Colonic mucosa (tissue), 4 donors: ENCODE measurements around the gene ARHGAP4. TPM values are rescaled to one million over a fixed set of nuclear protein-coding genes. Genes with fewer than 3 reads are reported as not detected.

Source experiments
- DNase-seq: peaks from one replicate; pipeline ENCODE4 v3.0.0-alpha.2; 2020
- H3K27ac ChIP-seq: fragments of 200-600 bp; one replicate; pipeline ENCODE4 v1.8.0; 2021
- H3K27me3 ChIP-seq: fragments of 200-600 bp; one replicate; pipeline ENCODE4 v1.8.0; 2021
- H3K36me3 ChIP-seq: fragments of 200-600 bp; one replicate; pipeline ENCODE4 v1.8.0; 2021
- H3K4me1 ChIP-seq: fragments of 200-600 bp; one replicate; pipeline ENCODE4 v1.8.0; 2021; ENCODE audit warnings: mild to moderate bottlenecking
- H3K4me3 ChIP-seq: fragments of 200-600 bp; one replicate; pipeline ENCODE4 v1.8.0; 2021
- H3K9ac ChIP-seq, 2 donors: one replicate each; pipeline ENCODE4 v1.7.0; 2013; ENCODE audit warnings: control low read depth in 2 of 2, low read depth in 2 of 2, low read length in 2 of 2
- H3K9me3 ChIP-seq: fragments of 200-600 bp; one replicate; pipeline ENCODE4 v1.8.0; 2021
- CTCF ChIP-seq: fragments of 200-600 bp; IDR thresholded peaks from one replicate; pipeline ENCODE4 v1.8.0; 2022; ENCODE audit warnings: antibody characterized with exemption, mild to moderate bottlenecking
- intact Hi-C: fragments of 100-400 bp; cut with DNase I; formaldehyde crosslinking; loops from one replicate; pipeline ENCODE4 v1.14.1; 2022
- total RNA-seq, 2 donors: library from RNA; stranded (reverse); fragmentation: NEBNext Ultra II Directional in 1 of 2; extraction: Animal tissue kit (Norgen Biotek cat#: 25700) in 1 of 2; gene quantifications; one replicate each; pipeline ENCODE4 v1.2.1, GENCODE V29; 2021
- donor health status: healthy.
- donor health status: DM: no; HTN: no; CAD: no.
- donor health status: DM: no; HTN: no; CAD: no.

ARHGAP4 gene
- total RNA-seq, 2 donors from 2014 or later: 19.9 to 30.0 TPM

GRCh38 chrX:153952373-153953026, 26.4 kb upstream of the ARHGAP4 start:
- TF ChIP-seq CTCF: no peak
- H3K36me3 ChIP-seq: peaks cover 1% of the 10 kb centered on the region
- no peak overlapping the region for H3K9ac ChIP-seq
- intact Hi-C loops: loop anchor here (5.0 to 10.0 kb wide), 2 partner anchors 190 to 408 kb away; partner anchors contain the start of gene PLXNB3
- H3K27ac ChIP-seq: no peak overlapping the region
- no peaks in the 10 kb centered on the region for H3K27me3 ChIP-seq
- H3K4me3 ChIP-seq: no peak overlapping the region
- DNase-seq: no peak
- H3K4me1 ChIP-seq: no peaks in the 10 kb centered on the region
- no peaks in the 10 kb centered on the region for H3K9me3 ChIP-seq

GRCh38 chrX:153951683-153952372, 25.8 kb upstream of the ARHGAP4 start:
- no peak for DNase-seq
- Histone ChIP-seq H3K4me1 (no peaks in the 10 kb centered on the region), H3K9me3 (no peaks in the 10 kb centered on the region), H3K4me3 (no peak overlapping the region), H3K36me3 (no peaks in the 10 kb centered on the region), H3K27me3 (no peaks in the 10 kb centered on the region), H3K27ac (no peak overlapping the region), H3K9ac (no peak overlapping the region)
- intact Hi-C loops: loop anchor here (5.0 to 10.0 kb wide), 2 partner anchors 190 to 407 kb away; partner anchors contain the start of gene PLXNB3
- no peak for TF ChIP-seq CTCF

GRCh38 chrX:153950127-153950526, 24.1 kb upstream of the ARHGAP4 start:
- DNase-seq: no peak
- H3K27me3 ChIP-seq: no peaks in the 10 kb centered on the region
- no peak overlapping the region for H3K27ac ChIP-seq
- H3K9ac ChIP-seq: no peak overlapping the region
- intact Hi-C loops: loop anchor here (5.0 to 10.0 kb wide), 2 partner anchors 188 to 405 kb away; partner anchors contain the start of gene PLXNB3
- H3K4me3 ChIP-seq: no peak overlapping the region
- no peaks in the 10 kb centered on the region for H3K4me1 ChIP-seq
- H3K36me3 ChIP-seq: no peaks in the 10 kb centered on the region
- no peak for TF ChIP-seq CTCF
- H3K9me3 ChIP-seq: no peaks in the 10 kb centered on the region

- TF ChIP-seq CTCF: no peak
- H3K27me3 ChIP-seq: no peaks in the 10 kb centered on the region
- no peaks in the 10 kb centered on the region for H3K9me3 ChIP-seq
- intact Hi-C loops: no loop called here
- no peak overlapping the region for H3K27ac ChIP-seq
- H3K36me3 ChIP-seq: no peaks in the 10 kb centered on the region
- no peak overlapping the region for H3K4me3 ChIP-seq
- DNase-seq: no peak
- no peak overlapping the region for H3K9ac ChIP-seq
- no peaks in the 10 kb centered on the region for H3K4me1 ChIP-seq
These were observed 23.1 kb upstream of the ARHGAP4 start for GRCh38 chrX:153948847-153949805.

- no peak for DNase-seq
- H3K9ac ChIP-seq: no peak overlapping the region
- no peaks in the 10 kb centered on the region for H3K36me3 ChIP-seq
- no peak overlapping the region for H3K4me3 ChIP-seq
- intact Hi-C loops: no loop called here
- no peaks in the 10 kb centered on the region for H3K9me3 ChIP-seq
- no peaks in the 10 kb centered on the region for H3K4me1 ChIP-seq
- H3K27me3 ChIP-seq: no peaks in the 10 kb centered on the region
- H3K27ac ChIP-seq: no peak overlapping the region
- no peak for TF ChIP-seq CTCF
These were observed 22.0 kb upstream of the ARHGAP4 start for GRCh38 chrX:153948002-153948466.
